IMR-90 (cell line): ENCODE results near the gene ZNF544. TPM values are rescaled to one million over a fixed set of nuclear protein-coding genes. Genes with fewer than 3 reads are reported as not detected.

Source experiments
- ATAC-seq: fragments of 200-7000 bp; cut with Tn5 transposase; 2 replicates; pipeline ENCODE4 v1.9.1; 2020; ENCODE audit warnings: low read depth, mild to moderate bottlenecking, moderate library complexity
- BruUV-seq: library from RNA; stranded (reverse); fragments of 400-500 nt; replicated peaks from 2 replicates; lab custom pipeline; 2021; lab: Mats Ljungman, UMichigan
- CTCF ChIA-PET: fragments of 300-600 bp; formaldehyde crosslinking; extraction: SDS; loops from one replicate; lab custom pipeline; 2021; ENCODE audit warnings: antibody characterized with exemption; lab: Yijun Ruan, JAX
- POLR2A ChIA-PET: fragments of 300-600 bp; sonication (Branson Sonifier 250); formaldehyde crosslinking; loops from one replicate; lab custom pipeline; 2022; ENCODE audit warnings: antibody characterized with exemption; ENCODE audit not compliant: unreplicated experiment; lab: Charles Lee
- DNase-seq: peaks from one replicate; pipeline ENCODE4 v3.0.0; 2013
- H2AFZ ChIP-seq: replicated peaks from 2 replicates; pipeline ENCODE3; 2013; ENCODE audit warnings: low read length, mild to moderate bottlenecking; ENCODE audit not compliant: poor library complexity
- H2AK5ac ChIP-seq: 2 replicates; pipeline ENCODE4 v1.6.1; 2013; ENCODE audit warnings: low read depth, low read length, inconsistent platforms
- H2AK9ac ChIP-seq: replicated peaks from 2 replicates; pipeline ENCODE3; 2013; ENCODE audit warnings: mild to moderate bottlenecking, low read depth, low read length, moderate library complexity; ENCODE audit not compliant: poor library complexity
- H2BK120ac ChIP-seq: 2 replicates; pipeline ENCODE4 v1.6.1; 2013; ENCODE audit warnings: low read depth, low read length, inconsistent platforms
- H2BK15ac ChIP-seq: 3 replicates; pipeline ENCODE4 v1.6.1; 2013; ENCODE audit warnings: low read depth, low read length, inconsistent platforms
- H2BK20ac ChIP-seq: 2 replicates; pipeline ENCODE4 v1.6.1; 2013; ENCODE audit warnings: low read depth, mild to moderate bottlenecking, inconsistent platforms, low read length, moderate library complexity
- H2BK5ac ChIP-seq: 2 replicates; pipeline ENCODE4 v1.6.1; 2013; ENCODE audit warnings: mild to moderate bottlenecking, low read depth, low read length, inconsistent platforms; ENCODE audit not compliant: poor library complexity, severe bottlenecking
- H3K14ac ChIP-seq: replicated peaks from 2 replicates; pipeline ENCODE4 v1.6.1; 2013; ENCODE audit warnings: low read depth, low read length, inconsistent platforms
- H3K18ac ChIP-seq: 2 replicates; pipeline ENCODE4 v1.6.1; 2013; ENCODE audit warnings: low read depth, low read length, control low read depth
- H3K23ac ChIP-seq: 2 replicates; pipeline ENCODE4 v1.6.1; 2013; ENCODE audit warnings: low read depth, low read length, inconsistent platforms
- H3K27ac ChIP-seq: 2 replicates; pipeline ENCODE4 v1.5.1; 2013; ENCODE audit warnings: mild to moderate bottlenecking, control low read depth, low read length; ENCODE audit not compliant: insufficient read depth
- H3K27me3 ChIP-seq: 2 replicates; pipeline ENCODE4 v1.6.1; 2013; ENCODE audit warnings: low read length; ENCODE audit not compliant: control insufficient read depth, insufficient read depth
- H3K36me3 ChIP-seq: 2 replicates; pipeline ENCODE4 v1.6.1; 2013; ENCODE audit warnings: low read length, mixed read lengths; ENCODE audit not compliant: control insufficient read depth, insufficient read depth
- H3K4ac ChIP-seq: 2 replicates; pipeline ENCODE4 v1.6.1; 2013; ENCODE audit warnings: low read depth, low read length, inconsistent platforms
- H3K4me1 ChIP-seq: 2 replicates; pipeline ENCODE4 v1.6.1; 2013; ENCODE audit warnings: low read length, mixed read lengths; ENCODE audit not compliant: control insufficient read depth, insufficient read depth
- H3K4me2 ChIP-seq: 2 replicates; pipeline ENCODE4 v1.6.1; 2013; ENCODE audit warnings: low read depth, mild to moderate bottlenecking, control low read depth, low read length, moderate library complexity
- H3K4me3 ChIP-seq: 2 replicates; pipeline ENCODE4 v1.5.1; 2013; ENCODE audit warnings: low read depth, mild to moderate bottlenecking, control low read depth, low read length, moderate library complexity; ENCODE audit not compliant: insufficient read depth
- H3K56ac ChIP-seq: 2 replicates; pipeline ENCODE4 v1.6.1; 2013; ENCODE audit warnings: low read length, inconsistent platforms; ENCODE audit not compliant: insufficient read depth; ENCODE audit errors: extremely low read depth
- H3K79me1 ChIP-seq, 2 experiments: 2 replicates each; pipeline ENCODE4 v1.6.1; 2013; ENCODE audit warnings: low read length in 2 of 2, inconsistent platforms in 1 of 2, low read depth in 1 of 2
- H3K9ac ChIP-seq: 2 replicates; pipeline ENCODE4 v1.6.1; 2013; ENCODE audit warnings: low read depth, low read length, control low read depth
- H3K9me1 ChIP-seq: 2 replicates; pipeline ENCODE4 v1.6.1; 2013; ENCODE audit warnings: low read length, inconsistent platforms; ENCODE audit not compliant: insufficient read depth
- H3K9me3 ChIP-seq: 2 replicates; pipeline ENCODE4 v1.6.1; 2013; ENCODE audit warnings: low read length; ENCODE audit not compliant: control insufficient read depth, insufficient read depth
- H4K20me1 ChIP-seq: 2 replicates; pipeline ENCODE4 v1.6.1; 2013; ENCODE audit warnings: low read length, inconsistent platforms; ENCODE audit not compliant: insufficient read depth
- H4K5ac ChIP-seq: 2 replicates; pipeline ENCODE4 v1.6.1; 2013; ENCODE audit warnings: mild to moderate bottlenecking, low read depth, low read length, control low read depth
- H4K8ac ChIP-seq, 2 experiments: 2 replicates each; pipeline ENCODE4 v1.6.1; 2013; ENCODE audit warnings: low read depth in 2 of 2, low read length in 2 of 2, control low read depth in 1 of 2, inconsistent platforms in 1 of 2
- H4K91ac ChIP-seq: 2 replicates; pipeline ENCODE4 v1.6.1; 2013; ENCODE audit warnings: low read depth, low read length, inconsistent platforms; ENCODE audit not compliant: insufficient read depth
- BHLHE40 ChIP-seq: fragments of 150-350 bp; IDR thresholded peaks from 2 replicates; pipeline ENCODE4 v1.6.1; 2016; ENCODE audit warnings: mild to moderate bottlenecking, low read depth, low read length
- CEBPB ChIP-seq: IDR thresholded peaks from 2 replicates; pipeline ENCODE4 v1.6.1; 2012; ENCODE audit warnings: low read depth, low read length, improper control_type of control experiment
- WGBS, 2 experiments: methylation state at CpG; one replicate each; pipeline versions ENCODE4 v1.1.5 to v1.1.7; 2013; ENCODE audit warnings: missing lambda C conversion rate in 2 of 2; ENCODE audit not compliant: insufficient read length in 1 of 2; ENCODE audit errors: extremely low coverage in 2 of 2; 5-methylcytosine and 5-hydroxymethylcytosine counted together
- dilution Hi-C: fragments of 300-500 bp; cut with HindIII; formaldehyde crosslinking; loops from one replicate; pipeline ENCODE4 v1.14.3; 2018; ENCODE audit warnings: low sequenced_read_pairs; ENCODE audit not compliant: unreplicated experiment
- in situ Hi-C: fragments of 300-500 bp; cut with MboI; formaldehyde crosslinking; loops from 3 replicates; pipeline ENCODE4 v1.14.3; 2019; ENCODE audit warnings: low sequenced_read_pairs, inconsistent platforms, mixed read lengths
- intact Hi-C: fragments of 100-400 bp; cut with micrococcal nuclease; formaldehyde crosslinking; loops from 2 replicates; pipeline ENCODE4 v1.10.0; 2022
- polyA plus RNA-seq, 3 experiments: library from polyadenylated mRNA; depleted of rRNA; stranded (reverse); fragments of >200 nt; gene quantifications; 2 replicates each; pipeline ENCODE4 v1.2.3, GENCODE V29; 2012; ENCODE audit warnings: low replicate concordance in 1 of 3
- total RNA-seq: library from RNA; depleted of rRNA; stranded (reverse); fragments of >200 nt; gene quantifications from 2 replicates; pipeline ENCODE4 v1.2.3, GENCODE V29; 2012
- TF ChIP-seq, protein P1 (sequence below): conservative IDR thresholded peaks from 2 replicates; pipeline ENCODE4 v1.5.1; 2012; ENCODE audit warnings: mild to moderate bottlenecking, low read depth, low read length, improper control_type of control experiment
- TF ChIP-seq, protein P2 (sequence below): fragments of 150-350 bp; IDR thresholded peaks from 2 replicates; pipeline ENCODE4 v1.6.1; 2016; ENCODE audit warnings: low read depth, mild to moderate bottlenecking, low read length, moderate library complexity, borderline replicate concordance

The ZNF544 gene
- total and polyA plus RNA-seq, 2 of the 4 experiments (the other 2 are of a cell fraction), result 19.3 to 45.9 TPM

DNA sequence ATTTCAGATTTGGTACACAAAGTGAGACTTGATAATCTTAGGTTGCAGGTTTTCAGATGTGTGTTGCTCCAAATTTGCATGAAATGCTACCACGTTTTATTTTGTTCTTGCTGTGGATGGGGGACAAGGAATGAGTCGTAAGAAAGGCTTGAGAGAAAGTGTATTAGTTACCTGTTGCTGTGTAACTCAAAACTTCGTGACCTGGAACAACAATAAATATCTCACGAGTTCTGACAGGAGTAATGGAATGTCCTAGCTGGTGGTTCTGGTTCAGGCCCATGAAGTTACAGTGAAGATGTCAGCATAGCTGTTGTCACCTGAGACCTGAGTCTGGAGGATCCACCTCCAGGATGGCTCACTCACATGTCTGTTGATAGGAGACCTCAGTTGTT lies 51.2 kb downstream of the ZNF544 start:
- Histone ChIP-seq H3K4me1 (0 out of 2 replicates have a peak, but pooled peaks cover 2% of the 10 kb centered on the region), H3K4me2 (peak overlapping the region; percentile 85), H3K27me3 (no peaks in the 10 kb centered on the region), H4K20me1 (peaks cover 12% of the 10 kb centered on the region), H2AK9ac (no peak overlapping the region), H3K18ac (no peak overlapping the region), H4K8ac (no peak overlapping the region; a peak in 1 of 4 replicates), H3K27ac (no peak overlapping the region), H2BK5ac (no peak overlapping the region), H2BK15ac (no peak overlapping the region), H2AFZ (no peak overlapping the region), H3K4me3 (no peak overlapping the region), H3K9me3 (peaks cover 19% of the 10 kb centered on the region; the same call in 1 of the 2 replicates), H3K36me3 (peaks cover 27% of the 10 kb centered on the region), H3K4ac (no peak overlapping the region), H4K91ac (no peak overlapping the region), H3K56ac (no peak overlapping the region), H3K23ac (peak overlapping the region; percentile 85; the same call in 1 of the 2 replicates), H4K5ac (no peak overlapping the region), H2AK5ac (no peak overlapping the region), H2BK20ac (no peak overlapping the region), H3K9ac (no peak overlapping the region), H3K9me1 (peaks cover 8% of the 10 kb centered on the region; the same call in 1 of the 2 replicates), H3K14ac (no peak overlapping the region; the same call in none of the 2 replicates), H3K79me1 (peaks cover 39 to 64% of the 10 kb centered on the region in 2 experiments), H2BK120ac (no peak overlapping the region)
- in situ Hi-C loops, result no loop called here
- TF ChIP-seq CEBPB (no peak), BHLHE40 (no peak)
- TF ChIP-seq, protein P1, sequence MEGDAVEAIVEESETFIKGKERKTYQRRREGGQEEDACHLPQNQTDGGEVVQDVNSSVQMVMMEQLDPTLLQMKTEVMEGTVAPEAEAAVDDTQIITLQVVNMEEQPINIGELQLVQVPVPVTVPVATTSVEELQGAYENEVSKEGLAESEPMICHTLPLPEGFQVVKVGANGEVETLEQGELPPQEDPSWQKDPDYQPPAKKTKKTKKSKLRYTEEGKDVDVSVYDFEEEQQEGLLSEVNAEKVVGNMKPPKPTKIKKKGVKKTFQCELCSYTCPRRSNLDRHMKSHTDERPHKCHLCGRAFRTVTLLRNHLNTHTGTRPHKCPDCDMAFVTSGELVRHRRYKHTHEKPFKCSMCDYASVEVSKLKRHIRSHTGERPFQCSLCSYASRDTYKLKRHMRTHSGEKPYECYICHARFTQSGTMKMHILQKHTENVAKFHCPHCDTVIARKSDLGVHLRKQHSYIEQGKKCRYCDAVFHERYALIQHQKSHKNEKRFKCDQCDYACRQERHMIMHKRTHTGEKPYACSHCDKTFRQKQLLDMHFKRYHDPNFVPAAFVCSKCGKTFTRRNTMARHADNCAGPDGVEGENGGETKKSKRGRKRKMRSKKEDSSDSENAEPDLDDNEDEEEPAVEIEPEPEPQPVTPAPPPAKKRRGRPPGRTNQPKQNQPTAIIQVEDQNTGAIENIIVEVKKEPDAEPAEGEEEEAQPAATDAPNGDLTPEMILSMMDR, result no peak
- TF ChIP-seq, protein P2, sequence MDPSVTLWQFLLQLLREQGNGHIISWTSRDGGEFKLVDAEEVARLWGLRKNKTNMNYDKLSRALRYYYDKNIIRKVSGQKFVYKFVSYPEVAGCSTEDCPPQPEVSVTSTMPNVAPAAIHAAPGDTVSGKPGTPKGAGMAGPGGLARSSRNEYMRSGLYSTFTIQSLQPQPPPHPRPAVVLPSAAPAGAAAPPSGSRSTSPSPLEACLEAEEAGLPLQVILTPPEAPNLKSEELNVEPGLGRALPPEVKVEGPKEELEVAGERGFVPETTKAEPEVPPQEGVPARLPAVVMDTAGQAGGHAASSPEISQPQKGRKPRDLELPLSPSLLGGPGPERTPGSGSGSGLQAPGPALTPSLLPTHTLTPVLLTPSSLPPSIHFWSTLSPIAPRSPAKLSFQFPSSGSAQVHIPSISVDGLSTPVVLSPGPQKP, result no peak
- WGBS, 2 experiments, result 100% methylated on average over 1 of the region's 4 CpGs; no CpG with 5 or more reads in 1 of the 2 experiments
- POLR2A ChIA-PET, result interaction anchor here (0.6 kb wide), 1 partner anchor 172 kb away, joined by 3 read pairs; the partner anchor contains the start of gene ZNF324B
- no peak for ATAC-seq
- DNase-seq, result no peak
- intact Hi-C loops, result loop anchor here (5.0 kb wide), 1 partner anchor 98 kb away; the partner anchor contains the start of gene ZNF274
- dilution Hi-C loops, result no loop called here
- CTCF ChIA-PET, result no interaction called here
- no TSS peak for BruUV-seq
